MM.1S (cell line): ENCODE results near the gene MTO1.
A peak's percentile ranks its signal among the peaks of the same experiment; 100 is the strongest.
"Not testable (repeated sequence)": the region's sequence is repeated elsewhere in the genome, so short reads cannot be mapped to it uniquely, and the experiment has no call there.

Source experiments
- DNase-seq: peaks from one replicate; pipeline ENCODE4 v3.0.0-alpha.2; 2015
- H2AFZ ChIP-seq: fragments of 300-600 bp; sonication (generic); 2 replicates; pipeline ENCODE4 v1.6.0; 2016; ENCODE audit warnings: antibody characterized with exemption, low read length
- H3F3A ChIP-seq: fragments of 300-600 bp; sonication (generic); 2 replicates; pipeline ENCODE4 v1.6.1; 2016; ENCODE audit warnings: mild to moderate bottlenecking, antibody characterized with exemption, low read length, moderate library complexity, mixed read lengths; ENCODE audit not compliant: insufficient read depth
- H3K27ac ChIP-seq: fragments of 300-600 bp; sonication (generic); 2 replicates; pipeline ENCODE4 v1.5.1; 2016; ENCODE audit warnings: mild to moderate bottlenecking, low read length
- H3K27me3 ChIP-seq: fragments of 300-600 bp; sonication (generic); replicated peaks from 2 replicates; pipeline ENCODE4 v1.6.0; 2016; ENCODE audit warnings: low read length; ENCODE audit not compliant: insufficient read depth
- H3K36me3 ChIP-seq: fragments of 300-600 bp; sonication (generic); replicated peaks from 2 replicates; pipeline ENCODE4 v1.6.1; 2016; ENCODE audit warnings: mild to moderate bottlenecking, low read length, mixed read lengths; ENCODE audit not compliant: insufficient read depth
- H3K4me1 ChIP-seq: fragments of 300-600 bp; sonication (generic); 2 replicates; pipeline ENCODE4 v1.6.1; 2016; ENCODE audit warnings: low read length, mixed read lengths
- H3K4me2 ChIP-seq: fragments of 300-600 bp; sonication (generic); 2 replicates; pipeline ENCODE4 v1.6.0; 2016; ENCODE audit warnings: low read depth, low read length
- H3K4me3 ChIP-seq: fragments of 300-600 bp; sonication (generic); 2 replicates; pipeline ENCODE4 v1.5.1; 2016; ENCODE audit warnings: low read length, mixed read lengths
- H3K79me2 ChIP-seq: fragments of 300-600 bp; sonication (generic); 2 replicates; pipeline ENCODE4 v1.6.1; 2016; ENCODE audit warnings: mixed run types, low read length, mixed read lengths
- H3K9ac ChIP-seq: fragments of 300-600 bp; sonication (generic); 2 replicates; pipeline ENCODE4 v1.6.1; 2016; ENCODE audit warnings: low read length, mixed read lengths
- H3K9me2 ChIP-seq: fragments of 300-600 bp; sonication (generic); replicated peaks from 2 replicates; pipeline ENCODE4 v1.6.1; 2016; ENCODE audit warnings: mild to moderate bottlenecking, low read length, mixed read lengths; ENCODE audit not compliant: insufficient read depth
- H3K9me3 ChIP-seq: fragments of 300-600 bp; sonication (generic); replicated peaks from 2 replicates; pipeline ENCODE4 v1.6.1; 2016; ENCODE audit warnings: mild to moderate bottlenecking, low read length, mixed read lengths; ENCODE audit not compliant: insufficient read depth
- H4K20me1 ChIP-seq: fragments of 300-600 bp; sonication (generic); 2 replicates; pipeline ENCODE4 v1.6.1; 2016; ENCODE audit warnings: mild to moderate bottlenecking, low read length, moderate library complexity, mixed read lengths; ENCODE audit not compliant: insufficient read depth
- CTCF ChIP-seq: fragments of 300-600 bp; sonication (generic); IDR thresholded peaks from 2 replicates; pipeline ENCODE4 v1.5.1; 2016; ENCODE audit warnings: antibody characterized with exemption, low read length, mixed read lengths
- EZH2 ChIP-seq: fragments of 300-600 bp; sonication (generic); optimal IDR thresholded peaks from 2 replicates; pipeline ENCODE3; 2017; ENCODE audit warnings: low read depth, mild to moderate bottlenecking, antibody characterized with exemption, low read length, mixed read lengths
- EZH2phosphoT487 ChIP-seq: fragments of 300-600 bp; sonication (generic); IDR thresholded peaks from 2 replicates; pipeline ENCODE4 v1.6.1; 2018; ENCODE audit warnings: antibody characterized with exemption, low read length

Gene MTO1

GRCh38 chr6:73515204-73515655 is 53.7 kb downstream of the MTO1 start:
- Histone ChIP-seq H3K79me2 (peaks cover 35% of the 10 kb centered on the region), H3K4me3 (no peak overlapping the region), H3K4me2 (no peak overlapping the region), H3K9me2 (no peaks in the 10 kb centered on the region), H3K27ac (peak overlapping the region; percentile 63; the same call in 1 of the 2 replicates), H3K36me3 (peaks cover 20% of the 10 kb centered on the region), H3F3A (peaks cover 85% of the 10 kb centered on the region), H3K9me3 (no peaks in the 10 kb centered on the region), H2AFZ (no peak overlapping the region), H3K9ac (no peak overlapping the region), H3K4me1 (peaks cover 30% of the 10 kb centered on the region), H3K27me3 (no peaks in the 10 kb centered on the region), H4K20me1 (peaks cover 50% of the 10 kb centered on the region)
- DNase-seq, result peak; percentile 62
- TF ChIP-seq EZH2, result no peak
- TF ChIP-seq CTCF, result no peak
- no peak for TF ChIP-seq EZH2phosphoT487

GRCh38 chr6:73516514-73517489 is 55.3 kb downstream of the MTO1 start:
- H3K27ac ChIP-seq, result peak overlapping the region; percentile 63; the same call in 1 of the 2 replicates
- peak overlapping the region; percentile 25; the same call in 1 of the 2 replicates for H3K9ac ChIP-seq
- DNase-seq, result no peak
- no peaks in the 10 kb centered on the region for H3K9me2 ChIP-seq
- peak overlapping the region; percentile 16; the same call in 1 of the 2 replicates for H3K4me3 ChIP-seq
- H3K27me3 ChIP-seq, result no peaks in the 10 kb centered on the region
- no peaks in the 10 kb centered on the region for H3K9me3 ChIP-seq
- H3K79me2 ChIP-seq, result peaks cover 41% of the 10 kb centered on the region
- H3K4me1 ChIP-seq, result peaks cover 26% of the 10 kb centered on the region
- peak overlapping the region; percentile 28; the same call in 1 of the 2 replicates for H3K4me2 ChIP-seq
- peaks cover 25% of the 10 kb centered on the region for H3K36me3 ChIP-seq
- H4K20me1 ChIP-seq, result peaks cover 50% of the 10 kb centered on the region
- H3F3A ChIP-seq, result peaks cover 86% of the 10 kb centered on the region
- no peak for TF ChIP-seq EZH2phosphoT487
- TF ChIP-seq CTCF, result no peak
- no peak for TF ChIP-seq EZH2
- no peak overlapping the region for H2AFZ ChIP-seq

GRCh38 chr6:73518100-73518981 is 56.8 kb downstream of the MTO1 start:
- H4K20me1 ChIP-seq, result peaks cover 50% of the 10 kb centered on the region
- peaks cover 87% of the 10 kb centered on the region for H3F3A ChIP-seq
- peaks cover 25% of the 10 kb centered on the region for H3K4me1 ChIP-seq
- H3K27ac ChIP-seq, result peak overlapping the region; percentile 92; the same call in 1 of the 2 replicates
- H3K9me3 ChIP-seq, H3K9me2 ChIP-seq, DNase-seq, H2AFZ ChIP-seq, H3K27me3 ChIP-seq: not testable (repeated sequence)
- peak overlapping the region; percentile 92; the same call in 1 of the 2 replicates for H3K4me2 ChIP-seq
- H3K36me3 ChIP-seq, result peaks cover 25% of the 10 kb centered on the region
- H3K4me3 ChIP-seq, result peak overlapping the region; percentile 97; the same call in 1 of the 2 replicates
- H3K9ac ChIP-seq, result peak overlapping the region; percentile 100; the same call in 1 of the 2 replicates
- peaks cover 47% of the 10 kb centered on the region for H3K79me2 ChIP-seq

- H3K79me2 ChIP-seq, result peaks cover 47% of the 10 kb centered on the region
- peaks cover 25% of the 10 kb centered on the region for H3K36me3 ChIP-seq
- H2AFZ ChIP-seq, H3K9me3 ChIP-seq, H3K9me2 ChIP-seq, H3K27me3 ChIP-seq, DNase-seq: not testable (repeated sequence)
- H4K20me1 ChIP-seq, result peaks cover 50% of the 10 kb centered on the region
- H3F3A ChIP-seq, result peaks cover 84% of the 10 kb centered on the region
- H3K4me3 ChIP-seq, result peak overlapping the region; percentile 97
- peak overlapping the region; percentile 92 for H3K27ac ChIP-seq
- peak overlapping the region; percentile 100 for H3K9ac ChIP-seq
- peak overlapping the region; percentile 92 for H3K4me2 ChIP-seq
- peaks cover 28% of the 10 kb centered on the region for H3K4me1 ChIP-seq
These were observed 57.7 kb downstream of the MTO1 start for GRCh38 chr6:73518982-73519881.
